Activated naive CD8-positive, alpha-beta T cell treated with anti-CD3 and anti-CD28 coated beads for 36 hours (primary cell): ENCODE results near the gene NUP62CL. TPM values are rescaled to one million over a fixed set of nuclear protein-coding genes. Genes with fewer than 3 reads are reported as not detected.
"Not testable (repeated sequence)": the region's sequence is repeated elsewhere in the genome, so short reads cannot be mapped to it uniquely, and the experiment has no call there.

Experiments
- DNase-seq: peaks from one replicate; pipeline ENCODE4 v3.0.0; 2021
- H3K27ac Mint-ChIP-seq: one replicate; pipeline ENCODE4 v1.8.0; 2022; ENCODE audit warnings: mild to moderate bottlenecking, moderate library complexity, mixed read lengths
- H3K27me3 Mint-ChIP-seq: one replicate; pipeline ENCODE4 v1.8.0; 2022; ENCODE audit warnings: mild to moderate bottlenecking, mixed read lengths
- H3K36me3 Mint-ChIP-seq: one replicate; pipeline ENCODE4 v1.8.0; 2021; ENCODE audit warnings: mild to moderate bottlenecking, mixed read lengths
- H3K4me1 Mint-ChIP-seq: one replicate; pipeline ENCODE4 v1.8.0; 2021; ENCODE audit warnings: mixed read lengths
- H3K4me3 Mint-ChIP-seq: one replicate; pipeline ENCODE4 v1.8.0; 2022; ENCODE audit warnings: mild to moderate bottlenecking, moderate library complexity, mixed read lengths
- H3K9me3 Mint-ChIP-seq: one replicate; pipeline ENCODE4 v1.8.0; 2022; ENCODE audit warnings: mixed read lengths
- total RNA-seq, 2 experiments: library from RNA; stranded (reverse); gene quantifications; one replicate each; pipeline ENCODE4 v1.2.3, GENCODE V29; 2021

NUP62CL gene
- total RNA-seq, 2 experiments from 2014 or later: 2.5 to 3.6 TPM

- Mint-ChIP-seq H3K4me1 (no peaks in the 10 kb centered on the region), H3K36me3 (peaks cover 1% of the 10 kb centered on the region), H3K27me3 (no peaks in the 10 kb centered on the region), H3K9me3 (no peaks in the 10 kb centered on the region), H3K27ac (no peak overlapping the region), H3K4me3 (no peak overlapping the region)
- no peak for DNase-seq
Observed at GRCh38 chrX:107168257-107168656, 38.0 kb downstream of the NUP62CL start.

- Mint-ChIP-seq H3K4me1 (no peaks in the 10 kb centered on the region), H3K27me3 (no peaks in the 10 kb centered on the region), H3K4me3 (no peak overlapping the region), H3K27ac (no peak overlapping the region), H3K36me3 (peaks cover 1% of the 10 kb centered on the region), H3K9me3 (no peaks in the 10 kb centered on the region)
- DNase-seq: no peak
Observed at GRCh38 chrX:107167163-107167921, 38.9 kb downstream of the NUP62CL start.

GRCh38 chrX:107157618-107158017 lies 48.6 kb downstream of the NUP62CL start:
- H3K9me3 Mint-ChIP-seq, H3K4me1 Mint-ChIP-seq, H3K27ac Mint-ChIP-seq, DNase-seq, H3K4me3 Mint-ChIP-seq, H3K27me3 Mint-ChIP-seq, H3K36me3 Mint-ChIP-seq: not testable (repeated sequence)

DNA sequence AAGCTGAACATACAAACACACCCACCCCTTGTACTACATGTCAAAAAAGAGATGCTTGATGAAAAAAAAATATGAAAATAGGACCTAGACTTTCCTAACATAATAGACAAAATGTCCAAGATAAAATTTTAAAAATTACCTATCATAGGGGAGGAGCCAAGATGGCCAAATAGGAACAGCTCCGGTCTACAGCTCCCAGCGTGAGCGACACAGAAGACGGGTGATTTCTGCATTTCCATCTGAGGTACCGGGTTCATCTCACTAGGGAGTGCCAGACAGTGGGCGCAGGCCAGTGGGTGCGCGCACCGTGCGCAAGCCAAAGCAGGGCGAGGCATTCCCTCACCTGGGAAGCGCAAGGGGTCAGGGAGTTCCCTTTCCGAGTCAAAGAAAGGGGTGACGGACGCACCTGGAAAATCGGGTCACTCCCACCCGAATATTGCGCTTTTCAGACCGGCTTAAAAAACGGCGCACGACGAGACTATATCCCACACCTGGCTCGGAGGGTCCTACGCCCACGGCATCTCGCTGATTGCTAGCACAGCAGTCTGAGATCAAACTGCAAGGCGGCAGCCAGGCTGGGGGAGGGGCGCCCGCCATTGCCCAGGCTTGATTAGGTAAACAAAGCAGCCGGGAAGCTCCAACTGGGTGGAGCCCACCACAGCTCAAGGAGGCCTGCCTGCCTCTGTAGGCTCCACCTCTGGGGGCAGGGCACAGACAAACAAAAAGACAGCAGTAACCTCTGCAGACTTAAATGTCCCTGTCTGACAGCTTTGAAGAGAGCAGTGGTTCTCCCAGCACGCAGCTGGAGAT lies 50.4 kb downstream of the NUP62CL start:
- H3K36me3 Mint-ChIP-seq, H3K9me3 Mint-ChIP-seq, H3K4me1 Mint-ChIP-seq, DNase-seq, H3K27me3 Mint-ChIP-seq: not testable (repeated sequence)
- H3K27ac Mint-ChIP-seq: peak overlapping the region; percentile 66
- peak overlapping the region; percentile 68 for H3K4me3 Mint-ChIP-seq

DNA sequence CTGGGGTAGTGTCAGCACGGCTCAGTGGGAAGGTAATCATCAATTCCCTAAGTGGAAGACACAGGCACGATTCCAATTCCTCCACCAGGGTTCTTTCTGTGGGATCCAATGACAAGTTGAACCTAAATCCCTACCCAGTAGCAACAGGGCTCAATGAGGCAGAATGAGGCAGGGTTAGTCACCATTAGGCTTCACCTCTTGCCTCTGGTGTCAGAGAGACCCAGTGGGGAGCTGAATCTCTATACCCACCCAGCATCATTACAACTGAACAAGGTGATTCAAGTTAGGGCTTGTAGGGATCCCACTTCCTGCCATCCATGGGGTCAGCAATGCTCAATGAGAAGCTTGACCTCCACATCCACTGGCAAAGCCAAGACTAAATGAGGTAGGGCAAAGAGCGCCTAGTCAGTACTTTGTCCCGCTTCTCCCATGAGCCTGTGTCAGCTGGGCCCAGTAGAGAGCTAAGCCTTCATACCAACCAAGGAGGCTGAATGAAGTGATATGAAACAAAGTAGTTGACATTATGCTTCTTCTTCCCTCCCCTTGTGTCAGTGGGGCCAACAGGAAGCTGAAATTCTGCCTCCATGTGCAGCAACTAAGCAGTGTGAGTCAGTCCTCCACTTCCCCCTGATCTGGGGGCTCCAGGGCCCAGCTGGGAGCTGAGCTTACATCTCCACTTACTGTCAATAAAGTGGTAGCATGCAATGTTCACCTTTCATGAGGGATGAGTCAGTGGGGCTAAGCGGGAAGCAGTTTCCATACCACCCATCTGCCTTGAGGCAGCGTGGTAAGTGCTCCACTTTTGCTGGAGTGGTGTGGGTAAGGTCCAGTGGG lies 51.2 kb downstream of the NUP62CL start:
- H3K27me3 Mint-ChIP-seq: no peaks in the 10 kb centered on the region
- H3K9me3 Mint-ChIP-seq: no peaks in the 10 kb centered on the region
- H3K4me1 Mint-ChIP-seq: peaks cover 7% of the 10 kb centered on the region
- peak overlapping the region; percentile 66 for H3K27ac Mint-ChIP-seq
- peak overlapping the region; percentile 68 for H3K4me3 Mint-ChIP-seq
- DNase-seq: peak; percentile 23
- H3K36me3 Mint-ChIP-seq: no peaks in the 10 kb centered on the region

- no peaks in the 10 kb centered on the region for H3K9me3 Mint-ChIP-seq
- H3K4me1 Mint-ChIP-seq: peaks cover 7% of the 10 kb centered on the region
- no peak for DNase-seq
- no peak overlapping the region for H3K27ac Mint-ChIP-seq
- H3K36me3 Mint-ChIP-seq: no peaks in the 10 kb centered on the region
- no peaks in the 10 kb centered on the region for H3K27me3 Mint-ChIP-seq
- no peak overlapping the region for H3K4me3 Mint-ChIP-seq
Observed at GRCh38 chrX:107153005-107153404, 53.2 kb downstream of the NUP62CL start.

- DNase-seq: no peak
- Mint-ChIP-seq H3K36me3 (no peaks in the 10 kb centered on the region), H3K4me1 (peaks cover 4% of the 10 kb centered on the region), H3K9me3 (no peaks in the 10 kb centered on the region), H3K27ac (no peak overlapping the region), H3K27me3 (no peaks in the 10 kb centered on the region), H3K4me3 (no peak overlapping the region)
Observed at GRCh38 chrX:107146670-107147069, 59.6 kb downstream of the NUP62CL start.

- H3K27me3 Mint-ChIP-seq: no peaks in the 10 kb centered on the region
- H3K4me3 Mint-ChIP-seq: no peak overlapping the region
- no peaks in the 10 kb centered on the region for H3K9me3 Mint-ChIP-seq
- DNase-seq: no peak
- H3K36me3 Mint-ChIP-seq: peaks cover 5% of the 10 kb centered on the region
- H3K27ac Mint-ChIP-seq: peak overlapping the region; percentile 84
- peaks cover 11% of the 10 kb centered on the region for H3K4me1 Mint-ChIP-seq
Observed at GRCh38 chrX:107135965-107136307, 70.3 kb downstream of the NUP62CL start.

DNA sequence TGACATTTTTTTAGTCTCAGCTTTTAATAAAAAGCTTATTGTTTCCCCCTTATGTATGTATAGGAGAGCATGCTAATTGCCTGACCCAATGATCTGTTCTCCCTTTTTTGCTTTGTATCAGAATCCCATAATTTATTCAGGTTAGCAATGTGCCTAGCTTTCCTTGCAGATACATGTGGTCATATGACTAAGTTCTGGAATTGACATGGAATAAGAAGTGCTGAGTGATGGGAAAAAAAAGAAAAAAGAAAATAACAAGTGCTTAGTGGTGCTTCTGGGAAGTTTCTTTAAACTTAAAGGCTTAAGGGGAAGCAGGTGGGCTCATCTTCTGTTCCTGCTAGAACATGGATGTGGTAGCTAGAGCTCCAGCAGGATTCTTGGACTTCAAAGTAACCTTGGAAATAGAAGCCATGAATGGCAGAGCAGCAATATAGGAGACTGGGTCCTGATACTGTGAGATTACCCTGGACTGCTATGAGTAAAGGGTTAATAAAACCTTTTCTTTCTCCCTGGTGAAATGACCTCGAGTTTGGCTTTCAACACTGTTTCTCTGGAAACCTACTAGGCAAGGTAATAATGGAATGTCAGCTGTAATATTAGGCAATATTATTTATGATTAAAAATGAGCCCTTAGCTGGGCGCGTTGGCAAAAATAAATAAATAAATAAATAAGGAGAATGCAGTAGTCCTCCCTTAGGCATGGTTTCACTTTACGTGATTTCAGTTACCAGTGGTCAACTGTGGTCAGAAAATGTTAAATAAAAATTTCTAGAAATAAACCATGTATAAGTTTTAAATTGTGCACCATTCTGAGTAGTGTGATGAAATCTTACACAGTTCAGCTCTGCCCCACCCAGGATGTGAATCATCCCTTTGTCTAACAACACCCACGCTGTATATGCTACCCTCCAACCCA lies 70.9 kb downstream of the NUP62CL start:
- peak; percentile 1 for DNase-seq
- H3K27ac Mint-ChIP-seq: peak overlapping the region; percentile 84

DNA sequence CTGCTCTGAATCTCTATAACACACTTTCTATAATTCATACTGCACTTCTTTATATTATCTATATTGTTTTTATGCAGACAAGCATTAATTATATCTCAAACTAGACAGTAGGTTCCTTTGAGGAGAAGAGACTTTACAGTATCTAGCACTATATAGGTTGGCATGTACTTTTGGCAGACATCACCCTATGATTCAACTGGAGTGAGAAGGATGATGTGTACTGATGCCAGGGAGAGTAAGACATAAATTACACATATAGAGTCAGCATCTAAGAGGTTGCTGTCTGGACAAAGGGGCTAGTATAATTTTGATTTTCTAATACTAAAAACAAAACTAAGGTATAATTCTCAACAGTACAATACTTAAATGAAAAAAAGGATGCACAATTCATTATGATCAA lies 82.5 kb downstream of the NUP62CL start:
- Mint-ChIP-seq H3K4me3 (no peak overlapping the region), H3K9me3 (no peaks in the 10 kb centered on the region), H3K36me3 (no peaks in the 10 kb centered on the region), H3K27ac (no peak overlapping the region), H3K4me1 (peaks cover 3% of the 10 kb centered on the region), H3K27me3 (no peaks in the 10 kb centered on the region)
- no peak for DNase-seq

More for the DNA sequence above, 70.9 kb downstream of the NUP62CL start:
- H3K36me3 Mint-ChIP-seq: peaks cover 5% of the 10 kb centered on the region
- peaks cover 11% of the 10 kb centered on the region for H3K4me1 Mint-ChIP-seq
- H3K27me3 Mint-ChIP-seq: no peaks in the 10 kb centered on the region
- H3K4me3 Mint-ChIP-seq: no peak overlapping the region
- H3K9me3 Mint-ChIP-seq: no peaks in the 10 kb centered on the region

DNA sequence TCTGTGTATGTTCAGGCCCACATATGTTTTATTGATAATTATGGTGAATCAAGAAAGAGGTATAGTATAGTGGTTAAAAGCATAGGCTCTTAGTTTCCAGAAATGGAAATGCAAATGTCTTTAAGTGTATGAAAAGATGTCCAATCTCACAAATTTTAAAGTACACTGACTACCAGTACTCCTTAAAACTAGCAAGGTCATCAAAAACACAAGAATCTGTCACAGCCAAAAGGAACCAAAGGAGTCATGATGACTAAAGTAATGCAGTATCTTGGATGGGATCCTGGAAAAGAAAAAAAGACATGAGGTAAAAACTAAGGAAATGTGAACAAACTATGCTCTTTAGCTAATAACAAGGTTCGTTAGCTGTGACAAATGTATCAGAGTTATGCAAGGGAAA lies 87.0 kb downstream of the NUP62CL start:
- Mint-ChIP-seq H3K4me3 (peak overlapping the region; percentile 97), H3K27ac (peak overlapping the region; percentile 94), H3K27me3 (no peaks in the 10 kb centered on the region), H3K4me1 (peaks cover 20% of the 10 kb centered on the region), H3K36me3 (peaks cover 16% of the 10 kb centered on the region), H3K9me3 (no peaks in the 10 kb centered on the region)
- no peak for DNase-seq

- H3K27me3 Mint-ChIP-seq: no peaks in the 10 kb centered on the region
- DNase-seq: peak; percentile 63
- no peaks in the 10 kb centered on the region for H3K9me3 Mint-ChIP-seq
- peak within 1 kb of the TSS; percentile 94 for H3K27ac Mint-ChIP-seq
- peaks cover 23% of the 10 kb centered on the region for H3K4me1 Mint-ChIP-seq
- peak within 1 kb of the TSS; percentile 97 for H3K4me3 Mint-ChIP-seq
- peaks cover 24% of the 10 kb centered on the region for H3K36me3 Mint-ChIP-seq
Observed at GRCh38 chrX:107118322-107119147, 87.7 kb downstream of the NUP62CL start, which contains the start of gene RBM41. TSS of gene RBM41 (minus strand) at chrX:107118822. CDS start at chrX:107118773, 49 bp downstream.

GRCh38 chrX:107117993-107118321 lies 88.3 kb downstream of the NUP62CL start:
- Mint-ChIP-seq H3K27ac (no peak overlapping the region), H3K36me3 (peaks cover 27% of the 10 kb centered on the region), H3K9me3 (no peaks in the 10 kb centered on the region), H3K4me3 (peak overlapping the region; percentile 97), H3K27me3 (no peaks in the 10 kb centered on the region), H3K4me1 (peaks cover 23% of the 10 kb centered on the region)
- DNase-seq: no peak
